NK-92 treated with Interleukin-12 subunit alpha and Interleukin-12 subunit beta, amount 100 ng/mL, for 24 hours (cell line): Measurements from ENCODE around the gene FOXD4.
"Not testable (repeated sequence)": the region's sequence is repeated elsewhere in the genome, so short reads cannot be mapped to it uniquely, and the experiment has no call there.

ENCODE experiments used
- DNase-seq: peaks from one replicate; lab custom pipeline; 2025; lab: John Stamatoyannopoulos, UW

The FOXD4 gene

DNA sequence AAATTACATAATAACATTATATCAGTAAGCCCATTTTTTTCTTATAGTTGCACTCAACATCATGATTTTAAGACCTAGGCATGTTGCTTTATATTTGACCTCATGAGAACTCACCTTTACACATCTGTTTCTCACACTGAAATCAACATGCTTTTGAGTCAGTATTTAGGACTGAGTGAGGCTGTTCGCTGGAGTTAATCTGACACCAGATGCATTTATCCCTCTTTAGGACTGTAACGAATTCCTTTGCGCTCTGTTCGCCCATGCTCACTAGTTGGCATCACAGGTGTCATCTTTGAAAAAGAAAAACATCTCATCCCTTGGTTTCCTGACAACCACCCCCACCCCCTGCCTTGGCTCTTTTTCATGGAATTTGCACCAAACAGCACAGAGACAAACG lies 24.3 kb downstream of the FOXD4 start:
- DNase-seq, result not testable (repeated sequence)

DNA sequence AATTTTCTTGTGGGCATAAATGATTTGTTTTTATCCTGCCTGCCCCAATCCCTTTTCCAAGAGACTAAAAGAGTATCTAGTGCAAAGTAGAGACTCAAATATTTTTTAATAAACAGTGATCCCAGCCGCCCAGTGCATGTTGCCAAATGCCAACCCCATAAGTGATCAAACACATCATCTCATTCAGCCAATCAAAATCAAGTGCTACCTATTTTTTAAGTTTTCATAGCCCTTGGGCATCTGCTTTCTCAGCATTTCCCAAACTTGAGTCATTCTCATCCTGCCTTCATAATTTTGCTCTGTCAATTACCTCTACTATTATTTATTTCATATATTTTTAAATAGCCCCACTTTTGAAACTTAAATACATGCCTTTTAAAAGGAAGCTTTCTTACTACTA lies 27.4 kb downstream of the FOXD4 start:
- DNase-seq, result not testable (repeated sequence)

DNA sequence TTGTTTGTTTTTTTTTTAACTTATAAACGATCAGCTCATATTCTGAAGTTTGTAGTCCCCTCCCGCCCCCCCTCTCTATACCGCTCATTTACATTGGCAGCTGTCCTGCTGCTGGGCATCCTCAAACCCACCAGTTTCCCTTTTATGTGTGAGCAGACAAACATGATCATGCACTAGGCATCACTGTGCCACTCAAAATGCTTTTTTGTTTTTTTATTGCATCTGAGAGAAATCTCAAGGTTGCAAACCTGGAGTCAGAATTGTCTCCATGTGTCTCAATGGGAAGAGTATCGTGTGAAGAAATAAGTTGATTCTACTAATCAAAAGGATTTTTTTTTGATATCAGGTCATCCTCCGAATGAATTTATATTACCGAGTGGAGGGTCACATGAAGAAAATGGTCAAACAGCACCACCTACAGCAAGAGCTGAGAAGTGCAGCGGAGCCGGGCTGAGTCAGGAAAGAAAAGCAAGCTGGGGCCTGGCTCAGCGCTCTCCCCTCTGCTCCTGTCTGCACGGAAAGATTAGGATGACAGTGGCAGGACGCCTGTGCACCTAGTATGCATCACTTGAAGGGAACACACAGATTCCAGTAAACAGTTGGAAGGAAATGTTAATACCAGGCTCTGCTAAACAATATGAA lies 29.7 kb downstream of the FOXD4 start:
- not testable (repeated sequence) for DNase-seq

DNA sequence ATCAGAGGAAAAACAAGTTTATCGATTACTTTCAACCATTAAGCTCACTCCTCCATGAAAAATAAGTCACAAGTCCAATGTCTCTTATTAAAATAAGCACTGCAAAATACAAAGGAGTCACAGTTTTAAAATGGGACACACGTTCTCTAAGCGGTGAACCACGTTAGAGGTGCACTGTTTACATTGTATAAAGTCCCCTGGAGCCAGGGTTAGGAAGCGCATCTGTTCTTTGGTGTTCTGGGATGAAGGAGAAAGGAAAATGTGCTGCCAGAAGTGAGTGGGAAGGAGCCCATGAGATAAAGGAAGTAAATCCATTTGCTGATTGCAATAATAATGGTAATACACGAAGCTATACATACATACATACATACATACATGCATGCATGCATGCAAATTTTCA lies 30.4 kb downstream of the FOXD4 start:
- DNase-seq, result not testable (repeated sequence)

DNA sequence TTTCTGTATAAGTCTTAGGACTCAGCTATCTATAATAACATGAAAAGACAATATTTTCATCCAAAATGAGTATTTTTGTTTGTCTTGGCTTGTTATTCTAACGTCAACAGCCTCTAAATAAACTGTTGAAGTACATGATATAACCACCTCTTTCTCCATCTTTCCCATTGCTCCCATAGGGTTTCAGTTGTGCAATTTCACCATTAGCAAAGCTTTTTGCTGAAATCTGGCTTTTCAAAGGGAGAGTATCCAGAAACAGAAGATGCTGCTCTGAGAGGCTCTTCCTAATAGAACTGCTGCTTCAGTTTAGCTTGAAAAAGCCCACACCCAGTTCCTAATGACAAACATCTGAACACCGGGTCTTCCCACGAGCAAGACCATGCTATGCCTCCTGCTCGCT lies 31.1 kb downstream of the FOXD4 start:
- not testable (repeated sequence) for DNase-seq

DNA sequence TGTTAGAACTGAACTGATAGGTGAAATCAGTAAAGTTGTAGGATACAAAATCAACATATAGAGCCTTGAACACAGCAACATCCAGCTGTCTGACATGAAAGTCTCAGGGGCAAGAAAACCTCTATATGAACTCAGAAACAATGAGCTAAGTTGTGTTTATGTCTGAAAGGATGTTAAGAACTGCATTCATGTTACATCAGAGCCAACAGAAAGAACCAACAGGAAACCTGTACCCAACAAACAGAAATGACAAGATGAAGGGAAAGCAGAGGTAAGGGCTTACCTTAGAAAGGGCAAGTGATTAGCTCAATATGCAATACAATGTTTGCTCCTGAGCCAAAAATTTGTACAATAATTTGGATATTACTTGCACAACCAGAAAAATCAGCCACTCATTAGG lies 31.5 kb downstream of the FOXD4 start:
- not testable (repeated sequence) for DNase-seq

DNA sequence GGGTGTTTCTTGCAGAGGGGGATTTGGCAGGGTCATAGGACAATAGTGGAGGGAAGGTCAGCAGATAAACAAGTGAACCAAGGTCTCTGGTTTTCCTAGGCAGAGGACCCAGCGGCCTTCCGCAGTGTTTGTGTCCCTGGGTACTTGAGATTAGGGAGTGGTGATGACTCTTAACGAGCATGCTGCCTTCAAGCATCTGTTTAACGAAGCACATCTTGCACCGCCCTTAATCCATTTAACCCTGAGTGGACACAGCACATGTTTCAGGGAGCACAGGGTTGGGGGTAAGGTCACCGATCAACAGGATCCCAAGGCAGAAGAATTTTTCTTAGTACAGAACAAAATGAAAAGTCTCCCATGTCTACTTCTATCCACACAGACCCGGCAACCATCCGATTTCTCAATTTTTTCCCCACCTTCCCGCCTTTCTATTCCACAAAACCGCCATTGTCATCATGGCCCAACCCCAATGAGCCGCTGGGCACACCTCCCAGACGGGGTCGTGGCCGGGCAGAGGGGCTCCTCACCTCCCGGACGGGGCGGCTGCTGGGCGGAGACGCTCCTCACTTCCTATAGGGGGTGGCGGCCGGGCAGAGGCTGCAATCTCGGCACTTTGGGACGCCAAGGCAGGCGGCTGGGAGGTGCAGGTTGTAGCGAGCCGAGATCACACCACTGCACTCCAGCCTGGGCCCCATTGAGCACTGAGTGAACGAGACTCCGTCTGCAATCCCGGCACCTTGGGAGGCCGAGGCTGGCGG lies 35.1 kb downstream of the FOXD4 start:
- not testable (repeated sequence) for DNase-seq

DNA sequence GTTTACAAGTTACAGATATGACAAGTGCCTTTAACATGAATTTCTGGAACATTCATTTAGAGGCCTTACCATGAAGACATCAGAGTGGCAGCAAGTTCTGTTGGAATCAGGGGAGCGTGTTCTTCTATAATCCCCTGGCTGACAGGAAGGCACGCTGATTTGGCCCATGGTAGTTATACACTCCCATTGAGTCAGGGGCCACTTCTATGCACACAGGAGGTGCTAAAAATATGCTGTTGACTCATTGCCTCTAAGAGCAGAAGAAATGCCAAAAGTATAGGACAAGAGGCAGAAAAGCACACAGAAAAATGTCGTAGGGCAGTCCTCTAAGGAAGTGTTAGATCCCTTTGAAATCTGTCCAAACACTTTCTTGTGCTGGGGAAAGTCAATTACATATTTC lies 39.9 kb downstream of the FOXD4 start:
- DNase-seq, result not testable (repeated sequence)

DNA sequence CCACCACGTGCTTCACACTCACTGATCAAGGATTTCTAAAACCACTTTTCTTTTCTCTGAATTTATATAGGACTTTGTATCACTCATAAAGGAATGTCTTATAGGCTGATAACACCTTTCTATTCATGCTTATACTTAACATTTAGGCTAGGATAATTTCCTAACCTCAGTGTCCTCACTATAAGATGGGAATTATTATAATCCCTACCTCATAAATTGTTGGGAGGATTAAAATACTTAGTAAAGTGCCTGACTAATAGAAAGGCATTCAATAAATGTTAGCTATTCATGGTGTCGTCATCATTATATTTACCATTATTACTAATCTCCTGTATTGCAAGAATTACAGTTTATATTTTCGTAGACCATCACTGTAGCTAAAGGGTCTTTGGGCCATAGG lies 41.8 kb downstream of the FOXD4 start:
- not testable (repeated sequence) for DNase-seq

DNA sequence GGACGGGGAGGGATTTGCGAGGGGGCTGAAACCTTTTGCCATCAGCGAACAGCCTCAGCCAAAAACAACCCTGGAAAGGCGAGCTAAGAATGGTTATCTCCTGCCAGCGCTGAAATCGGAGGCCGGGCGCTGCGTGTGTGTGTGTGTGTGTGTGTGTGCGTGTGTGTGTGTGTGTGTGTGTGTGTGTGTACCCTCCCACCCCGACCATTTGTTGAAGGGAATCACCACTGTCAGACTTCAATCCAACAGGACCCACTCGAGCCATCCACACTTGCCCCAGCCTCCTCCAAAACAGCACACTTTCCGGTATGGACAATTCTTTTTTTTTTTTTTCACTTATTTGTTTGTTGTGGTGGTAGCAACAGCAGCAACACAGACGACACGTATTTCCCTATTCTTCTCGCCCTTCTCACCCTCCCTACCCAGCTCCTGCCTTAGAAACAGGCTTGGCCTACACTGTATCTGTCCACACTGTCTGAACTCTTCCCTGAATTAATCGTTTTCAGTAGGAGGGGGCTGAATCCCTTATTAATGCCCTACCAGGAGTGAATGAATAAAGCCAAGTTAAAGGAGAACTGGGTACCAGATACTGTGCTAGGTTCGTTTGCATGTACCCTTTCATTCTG lies 44.2 kb downstream of the FOXD4 start:
- not testable (repeated sequence) for DNase-seq

DNA sequence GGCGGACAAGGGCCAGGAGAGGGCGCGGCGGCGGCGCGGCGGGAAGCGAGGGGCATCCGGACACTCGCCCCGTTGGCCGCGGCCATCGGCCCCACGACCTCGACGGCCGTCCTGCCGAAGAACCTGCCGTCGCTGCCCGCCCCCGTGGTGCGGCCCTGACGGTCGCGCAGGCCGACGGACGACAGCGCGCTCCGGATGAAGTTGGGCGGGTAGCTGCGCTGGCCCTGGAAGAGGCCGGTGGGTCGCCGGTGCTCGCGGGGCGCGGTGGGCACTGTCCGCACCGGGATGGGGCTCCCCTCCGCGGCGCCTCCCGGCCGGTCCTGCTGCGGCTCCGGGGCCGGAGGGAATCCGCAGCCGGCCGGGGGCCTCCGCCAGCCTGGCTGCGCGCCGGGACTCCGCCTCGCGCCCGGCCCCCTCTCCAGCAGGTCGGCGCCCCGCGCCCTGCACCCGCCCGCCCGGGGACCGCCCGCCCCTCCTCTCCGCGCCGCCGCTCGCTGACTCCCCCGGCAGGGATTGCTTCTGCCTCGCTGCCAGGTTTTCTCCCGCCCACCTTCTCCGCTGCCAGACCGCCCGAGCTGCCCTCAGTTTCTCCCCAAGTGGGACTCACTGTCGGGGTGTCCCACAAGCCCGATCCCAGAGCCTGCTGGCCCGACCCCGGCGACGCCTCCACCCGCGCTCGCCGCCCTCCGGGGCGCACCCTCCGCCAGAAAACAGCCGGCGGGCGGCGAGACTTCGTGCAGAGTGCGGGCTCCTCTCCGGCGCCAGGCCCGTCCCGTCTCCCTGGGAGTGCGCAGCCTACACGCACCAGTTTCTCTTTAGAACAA lies 44.9 kb downstream of the FOXD4 start:
- DNase-seq, result not testable (repeated sequence)
